ENCODE measurements around the gene RBBP7. TPM values are rescaled to one million over a fixed set of nuclear protein-coding genes. Genes with fewer than 3 reads are reported as not detected.

Gene RBBP7
- total RNA-seq, 4 donors from 2014 or later, result 51.2 to 115 (median 59.9) TPM

DNA sequence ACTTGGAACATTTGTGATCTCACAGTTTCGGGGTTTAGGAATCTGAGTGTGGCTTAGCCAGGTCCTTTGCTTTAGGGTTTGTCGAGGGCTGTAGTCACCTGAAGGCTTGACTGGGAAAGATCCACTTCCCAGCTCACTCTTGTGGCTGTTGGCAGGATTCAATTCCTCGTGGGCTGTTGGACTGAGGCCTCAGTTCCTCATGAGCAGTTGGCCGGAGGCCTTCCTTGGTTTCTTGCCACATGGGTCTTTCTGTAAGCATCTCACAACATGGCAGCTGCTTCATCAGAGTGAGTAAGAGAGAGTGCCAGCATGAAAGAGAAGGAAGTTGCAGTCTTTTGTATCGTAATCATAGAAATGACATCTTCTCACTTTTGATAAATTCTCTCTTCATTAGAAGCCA, 72.8 kb downstream of the RBBP7 start:
- TF ChIP-seq, protein P1, sequence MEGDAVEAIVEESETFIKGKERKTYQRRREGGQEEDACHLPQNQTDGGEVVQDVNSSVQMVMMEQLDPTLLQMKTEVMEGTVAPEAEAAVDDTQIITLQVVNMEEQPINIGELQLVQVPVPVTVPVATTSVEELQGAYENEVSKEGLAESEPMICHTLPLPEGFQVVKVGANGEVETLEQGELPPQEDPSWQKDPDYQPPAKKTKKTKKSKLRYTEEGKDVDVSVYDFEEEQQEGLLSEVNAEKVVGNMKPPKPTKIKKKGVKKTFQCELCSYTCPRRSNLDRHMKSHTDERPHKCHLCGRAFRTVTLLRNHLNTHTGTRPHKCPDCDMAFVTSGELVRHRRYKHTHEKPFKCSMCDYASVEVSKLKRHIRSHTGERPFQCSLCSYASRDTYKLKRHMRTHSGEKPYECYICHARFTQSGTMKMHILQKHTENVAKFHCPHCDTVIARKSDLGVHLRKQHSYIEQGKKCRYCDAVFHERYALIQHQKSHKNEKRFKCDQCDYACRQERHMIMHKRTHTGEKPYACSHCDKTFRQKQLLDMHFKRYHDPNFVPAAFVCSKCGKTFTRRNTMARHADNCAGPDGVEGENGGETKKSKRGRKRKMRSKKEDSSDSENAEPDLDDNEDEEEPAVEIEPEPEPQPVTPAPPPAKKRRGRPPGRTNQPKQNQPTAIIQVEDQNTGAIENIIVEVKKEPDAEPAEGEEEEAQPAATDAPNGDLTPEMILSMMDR (IDR thresholded peaks at IDR 0.05; ENCODE audit: low read depth), result no peak

DNA sequence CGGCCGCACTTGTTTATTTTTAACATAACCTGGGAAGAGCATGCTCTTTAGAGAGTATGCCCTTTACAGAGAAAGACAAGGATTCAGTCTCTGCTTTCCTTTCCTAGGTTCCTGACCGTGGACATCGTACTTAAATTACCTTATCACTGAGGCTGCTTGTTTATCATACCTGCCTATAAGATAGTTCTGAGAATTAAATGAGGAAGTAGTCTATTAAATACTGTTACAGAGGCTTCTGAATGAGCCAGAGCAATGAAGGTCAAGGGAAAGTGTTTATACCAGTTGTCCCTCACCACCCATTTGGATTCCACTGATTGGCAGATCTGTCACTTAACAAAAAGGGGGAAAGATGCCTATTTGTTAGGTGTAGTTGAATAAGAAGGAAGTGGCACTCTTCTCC, 73.9 kb downstream of the RBBP7 start:
- TF ChIP-seq, protein P1 (IDR thresholded peaks at IDR 0.05; ENCODE audit: low read depth), result no peak

Small RNAs within 50 kb of the gene (small RNA-seq; reads per million reads assigned to genes)
- gene RF00019 (0.49 reads per million), gene RNU4-6P (not detected), gene RPL12P49 (not detected)

Other genes with a start within 250 kb of the RBBP7 start
- gene S100G, start 220.2 kb downstream of the RBBP7 start, total RNA-seq, result not detected
- 10 to 100 TPM; 13.4 to 21.8 (median 18.5) TPM for gene CTPS2, start 157.7 kb downstream of the RBBP7 start, total RNA-seq
- gene SYAP1, start 150.8 kb downstream of the RBBP7 start, total RNA-seq, result 10 to 100 TPM; 18.9 to 38.6 (median 21.6) TPM
- gene TXLNG, start 83.9 kb downstream of the RBBP7 start, total RNA-seq, result 10 to 100 TPM; 27.5 to 35.9 (median 31.1) TPM
- gene REPS2, start 76.3 kb upstream of the RBBP7 start, total RNA-seq, result 10 to 100 TPM in 1 of 4 donors, 1 to 10 TPM in 3; 3.3 to 10.3 (median 5.3) TPM

All from subcutaneous adipose tissue (tissue), 4 donors.